ENCODE results near the gene ATP10A. TPM values are rescaled to one million over a fixed set of nuclear protein-coding genes. Genes with fewer than 3 reads are reported as not detected.

The ATP10A gene
- total and polyA plus RNA-seq, 12 donors = 0.67 to 31.8 (median 16.1) TPM

DNA sequence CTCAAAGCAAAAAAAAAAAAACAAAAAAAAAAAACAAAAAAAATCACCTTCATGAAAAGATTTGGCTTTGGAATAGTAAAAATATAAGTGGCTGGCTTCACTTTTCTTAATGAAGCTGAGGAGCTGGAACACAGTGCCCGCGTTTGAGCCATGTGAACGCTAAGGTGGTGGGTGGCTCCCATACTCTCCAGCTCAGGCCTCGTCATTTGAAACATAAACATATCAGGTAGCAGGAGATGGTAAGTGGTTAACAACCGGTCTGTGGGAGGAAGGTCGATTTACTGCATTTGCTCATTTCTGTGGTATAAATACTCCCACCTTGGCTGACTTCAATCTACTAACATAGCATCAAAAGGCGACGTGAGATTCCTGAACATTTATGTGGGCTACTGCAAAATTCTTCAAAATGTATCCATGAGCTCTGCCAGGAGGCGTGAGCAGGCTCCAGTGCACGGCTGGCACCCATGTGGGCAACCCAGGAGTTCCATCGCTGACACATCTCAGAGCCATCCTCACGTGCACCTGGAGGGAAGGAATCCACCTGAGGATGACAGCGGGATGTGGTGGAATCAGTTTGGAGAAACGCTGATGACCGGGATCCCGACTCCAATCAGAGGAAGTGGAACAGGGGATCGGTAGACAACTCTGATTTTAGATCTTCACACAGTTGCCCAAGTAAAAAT is 157.6 kb downstream of the ATP10A start:
- Histone ChIP-seq H3K4me3 (no peak overlapping the region), H3K27me3 (no peaks in the 10 kb centered on the region), H3K27ac (no peak overlapping the region), H3K9me3 (replicated peaks in 1 of 3) (no peaks in the 10 kb centered on the region), H3K4me1 (replicated peaks in 1 of 2) (no peaks in the 10 kb centered on the region), H3K36me3 (replicated peaks in 1 of 2) (no peaks in the 10 kb centered on the region)
- 89 to 93% (median 92%) methylated on average over 17 of the region's 17 CpGs for WGBS, 4 donors
- intact Hi-C loops (cut with DNase I) = no loop called here
- no peak for DNase-seq
- TF ChIP-seq, protein P1, sequence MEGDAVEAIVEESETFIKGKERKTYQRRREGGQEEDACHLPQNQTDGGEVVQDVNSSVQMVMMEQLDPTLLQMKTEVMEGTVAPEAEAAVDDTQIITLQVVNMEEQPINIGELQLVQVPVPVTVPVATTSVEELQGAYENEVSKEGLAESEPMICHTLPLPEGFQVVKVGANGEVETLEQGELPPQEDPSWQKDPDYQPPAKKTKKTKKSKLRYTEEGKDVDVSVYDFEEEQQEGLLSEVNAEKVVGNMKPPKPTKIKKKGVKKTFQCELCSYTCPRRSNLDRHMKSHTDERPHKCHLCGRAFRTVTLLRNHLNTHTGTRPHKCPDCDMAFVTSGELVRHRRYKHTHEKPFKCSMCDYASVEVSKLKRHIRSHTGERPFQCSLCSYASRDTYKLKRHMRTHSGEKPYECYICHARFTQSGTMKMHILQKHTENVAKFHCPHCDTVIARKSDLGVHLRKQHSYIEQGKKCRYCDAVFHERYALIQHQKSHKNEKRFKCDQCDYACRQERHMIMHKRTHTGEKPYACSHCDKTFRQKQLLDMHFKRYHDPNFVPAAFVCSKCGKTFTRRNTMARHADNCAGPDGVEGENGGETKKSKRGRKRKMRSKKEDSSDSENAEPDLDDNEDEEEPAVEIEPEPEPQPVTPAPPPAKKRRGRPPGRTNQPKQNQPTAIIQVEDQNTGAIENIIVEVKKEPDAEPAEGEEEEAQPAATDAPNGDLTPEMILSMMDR (IDR thresholded peaks at IDR 0.05) = no peak
- TF ChIP-seq POLR2A (IDR thresholded peaks at IDR 0.05) = no peak

- H3K4me3 ChIP-seq = no peak overlapping the region
- H3K9me3 ChIP-seq (replicated peaks in 1 of 3) = no peaks in the 10 kb centered on the region
- 81 to 95% (median 88%) methylated on average over 3 to 6 of the region's 6 CpGs for WGBS, 4 donors
- TF ChIP-seq, protein P1 (IDR thresholded peaks at IDR 0.05) = no peak
- no peak for TF ChIP-seq POLR2A (IDR thresholded peaks at IDR 0.05)
- no peak for DNase-seq
- no peaks in the 10 kb centered on the region for H3K36me3 ChIP-seq (replicated peaks in 1 of 2)
- no peaks in the 10 kb centered on the region for H3K27me3 ChIP-seq
- no peaks in the 10 kb centered on the region for H3K4me1 ChIP-seq (replicated peaks in 1 of 2)
- no peak overlapping the region for H3K27ac ChIP-seq
- intact Hi-C loops (cut with DNase I) = no loop called here
Observed at GRCh38 chr15:25703726-25704125, 159.4 kb downstream of the ATP10A start.

DNA sequence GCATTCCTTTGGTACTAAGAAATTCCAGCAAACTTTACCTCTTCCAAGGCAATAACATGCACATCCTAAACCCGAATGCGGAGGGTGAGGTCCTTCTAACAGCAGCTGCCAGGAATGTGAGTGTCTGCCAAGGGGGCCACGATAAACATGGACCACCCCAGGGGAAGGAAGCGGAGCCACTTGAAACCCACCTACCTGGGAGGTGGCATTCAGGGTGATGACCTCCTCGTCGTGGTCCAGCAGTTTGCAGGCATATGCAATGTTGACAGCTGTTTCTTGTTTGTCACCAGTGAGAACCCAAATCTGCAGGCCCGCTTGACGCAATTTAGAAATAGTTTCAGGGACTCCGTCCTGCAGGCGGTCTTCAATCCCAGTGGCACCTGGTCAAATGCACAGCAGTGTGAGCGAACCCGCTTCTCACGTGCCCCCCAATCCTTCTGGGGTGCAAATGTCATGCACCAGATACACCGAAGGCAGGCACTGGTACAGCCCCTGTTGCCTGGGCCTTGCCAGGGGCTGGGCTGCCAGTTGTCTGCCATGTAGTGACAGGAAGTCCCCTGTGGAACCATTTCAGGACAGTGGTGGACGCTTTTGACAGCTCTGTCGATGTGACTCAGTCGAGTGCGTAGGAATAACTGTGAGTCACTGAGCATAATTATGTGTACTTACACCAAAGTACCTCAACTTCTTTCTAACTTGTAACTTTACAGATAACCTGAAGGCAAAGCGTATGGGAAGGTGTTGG is 161.2 kb downstream of the ATP10A start:
- no peak for DNase-seq
- Histone ChIP-seq H3K27me3 (no peaks in the 10 kb centered on the region), H3K4me3 (no peak overlapping the region), H3K27ac (no peak overlapping the region), H3K36me3 (replicated peaks in 1 of 2) (no peaks in the 10 kb centered on the region), H3K4me1 (replicated peaks in 1 of 2) (no peaks in the 10 kb centered on the region), H3K9me3 (replicated peaks in 1 of 3) (no peaks in the 10 kb centered on the region)
- WGBS, 4 donors = 84 to 92% (median 91%) methylated on average over 15 to 19 of the region's 19 CpGs
- TF ChIP-seq POLR2A (IDR thresholded peaks at IDR 0.05) = no peak
- TF ChIP-seq, protein P1 (IDR thresholded peaks at IDR 0.05) = no peak
- intact Hi-C loops (cut with DNase I) = no loop called here

DNA sequence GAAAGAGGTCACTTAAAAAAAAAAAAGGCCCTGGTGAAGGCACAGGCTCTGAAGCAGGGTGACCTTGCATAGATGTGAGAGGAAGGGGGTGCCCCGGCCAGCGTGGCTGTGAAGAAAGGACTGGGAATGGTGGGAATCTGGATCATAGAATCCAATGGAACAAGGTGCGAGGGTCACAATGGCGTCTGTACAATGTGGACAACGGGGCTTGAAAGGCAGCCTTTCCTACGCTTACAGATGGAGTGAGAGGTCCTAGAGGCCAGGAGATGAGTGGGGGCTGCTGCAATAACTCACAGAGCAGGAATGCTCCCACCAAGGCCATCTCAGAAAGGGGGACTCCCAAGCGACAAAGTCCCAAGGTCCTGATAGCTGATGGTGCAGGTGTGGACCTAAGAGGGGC is 162.2 kb downstream of the ATP10A start:
- H3K36me3 ChIP-seq (replicated peaks in 1 of 2) = no peaks in the 10 kb centered on the region
- no peaks in the 10 kb centered on the region for H3K27me3 ChIP-seq
- TF ChIP-seq, protein P1 (IDR thresholded peaks at IDR 0.05) = no peak
- no peak for TF ChIP-seq POLR2A (IDR thresholded peaks at IDR 0.05)
- intact Hi-C loops (cut with DNase I) = no loop called here
- WGBS, 4 donors = 77 to 85% (median 79%) methylated on average over 7 of the region's 7 CpGs
- no peak for DNase-seq
- H3K4me1 ChIP-seq (replicated peaks in 1 of 2) = no peaks in the 10 kb centered on the region
- H3K27ac ChIP-seq = no peak overlapping the region
- no peak overlapping the region for H3K4me3 ChIP-seq
- no peaks in the 10 kb centered on the region for H3K9me3 ChIP-seq (replicated peaks in 1 of 3)

Measured in adrenal gland (tissue), 12 donors.